HepG2 (cell line): ENCODE measurements around the gene MORN1. TPM values are rescaled to one million over a fixed set of nuclear protein-coding genes. Genes with fewer than 3 reads are reported as not detected.

Source experiments
- CCDC6 ChIP-seq: sonication (generic); formaldehyde crosslinking; IDR thresholded peaks from 2 replicates; pipeline ENCODE4 v1.8.1; 2022; ENCODE audit warnings: mild to moderate bottlenecking, missing genetic modification reagents, moderate library complexity
- HNF1B ChIP-seq: sonication (generic); formaldehyde crosslinking; IDR thresholded peaks from 2 replicates; pipeline ENCODE4 v1.5.1; 2020; ENCODE audit warnings: mild to moderate bottlenecking, moderate library complexity, missing genetic modification reagents
- HNRNPLL ChIP-seq: fragments of 200-400 bp; formaldehyde crosslinking; IDR thresholded peaks from 2 replicates; pipeline ENCODE4 v1.6.1; 2017; ENCODE audit warnings: mild to moderate bottlenecking, low read depth, low read length; ENCODE audit not compliant: poor library complexity, severe bottlenecking
- KMT2A ChIP-seq: sonication (generic); formaldehyde crosslinking; IDR thresholded peaks from 2 replicates; pipeline ENCODE4 v1.4.0; 2020; ENCODE audit warnings: missing genetic modification reagents
- NKX3-1 ChIP-seq: sonication (generic); formaldehyde crosslinking; IDR thresholded peaks from 2 replicates; pipeline ENCODE4 v1.5.0; 2020; ENCODE audit warnings: missing genetic modification reagents
- RAD21 ChIP-seq: fragments of 450-650 bp; formaldehyde crosslinking; IDR thresholded peaks from 2 replicates; pipeline ENCODE4 v1.5.0; 2020; ENCODE audit warnings: mild to moderate bottlenecking
- RELA ChIP-seq: sonication (generic); formaldehyde crosslinking; IDR thresholded peaks from 2 replicates; pipeline ENCODE4 v1.4.0; 2020; ENCODE audit warnings: missing genetic modification reagents
- REPIN1 ChIP-seq: sonication (generic); formaldehyde crosslinking; IDR thresholded peaks from 2 replicates; pipeline ENCODE4 v1.8.0; 2022; ENCODE audit warnings: missing genetic modification reagents, low read depth, mild to moderate bottlenecking, borderline replicate concordance
- SIN3A ChIP-seq: IDR thresholded peaks from 2 replicates; pipeline ENCODE4 v1.6.1; 2011; ENCODE audit warnings: low read depth, mild to moderate bottlenecking, control low read depth, low read length, borderline replicate concordance
- SMC3 ChIP-seq: IDR thresholded peaks from 2 replicates; pipeline ENCODE4 v1.6.1; 2011; ENCODE audit warnings: low read length, improper control_type of control experiment
- TAF1 ChIP-seq: sonication (generic); formaldehyde crosslinking; IDR thresholded peaks from 2 replicates; pipeline ENCODE4 v1.4.0; 2020; ENCODE audit warnings: missing genetic modification reagents
- USF2 ChIP-seq, 2 experiments: sonication (generic) in 1 of 2; formaldehyde crosslinking in 1 of 2; IDR thresholded peaks; 2 replicates each; pipeline versions ENCODE4 v1.5.1 to v1.6.1; 2011 to 2020; ENCODE audit warnings: borderline replicate concordance in 1 of 2, low read depth in 1 of 2, low read length in 1 of 2, mild to moderate bottlenecking in 1 of 2, missing genetic modification reagents in 1 of 2, moderate library complexity in 1 of 2
- ZBTB7A ChIP-seq: sonication (generic); formaldehyde crosslinking; IDR thresholded peaks from 2 replicates; pipeline ENCODE4 v1.8.0; 2022; ENCODE audit warnings: mild to moderate bottlenecking, missing genetic modification reagents
- ZMAT5 ChIP-seq: sonication (generic); formaldehyde crosslinking; IDR thresholded peaks from 2 replicates; pipeline ENCODE4 v1.5.0; 2020; ENCODE audit warnings: mild to moderate bottlenecking, low read depth, missing genetic modification reagents, borderline replicate concordance
- ZNF235 ChIP-seq: sonication (generic); formaldehyde crosslinking; IDR thresholded peaks from 2 replicates; pipeline ENCODE4 v1.8.1; 2023; ENCODE audit warnings: mild to moderate bottlenecking, missing genetic modification reagents, borderline replicate concordance
- ZNF597 ChIP-seq: sonication (generic); formaldehyde crosslinking; IDR thresholded peaks from 2 replicates; pipeline ENCODE4 v1.5.0; 2020; ENCODE audit warnings: missing genetic modification reagents
- polyA plus RNA-seq, 8 experiments: library from polyadenylated mRNA; depleted of rRNA in 3 of 8; stranded (reverse) in 7 of 8; unstranded in 1 of 8; fragments of >200 nt; fragmentation: Illumina TruSeq in 4 of 8; extraction: Trizol in 4 of 8; gene quantifications; 2 replicates each; pipeline versions ENCODE4 v1.2.1 to v1.2.3, GENCODE V29; 2011 to 2016; ENCODE audit warnings: low read depth in 4 of 8, missing spikeins in 1 of 8, mixed read lengths in 1 of 8; ENCODE audit not compliant: insufficient read depth in 1 of 8
- total RNA-seq, 5 experiments: library from RNA; depleted of rRNA; stranded (reverse); fragments of >200 nt; fragmentation: Illumina TruSeq; extraction: Trizol; gene quantifications; 2 replicates each; pipeline ENCODE4 v1.2.3, GENCODE V29; 2016; ENCODE audit warnings: low read depth in 1 of 5
- TF ChIP-seq, protein P1 (sequence below): IDR thresholded peaks from 2 replicates; pipeline ENCODE4 v1.6.1; 2016; ENCODE audit warnings: mild to moderate bottlenecking, missing biosample characterization, missing genetic modification reagents
- TF ChIP-seq, protein P2 (sequence below): sonication (generic); formaldehyde crosslinking; IDR thresholded peaks from 2 replicates; pipeline ENCODE4 v1.9.0; 2022; ENCODE audit warnings: missing genetic modification reagents, mild to moderate bottlenecking, borderline replicate concordance

MORN1 gene
- total and polyA plus RNA-seq, 2 of the 13 experiments (the other 11 are each of a cell fraction or from before 2014, with no cell fraction given): 3.1 to 6.5 TPM

GRCh38 chr1:2413495-2414296, 22.3 kb upstream of the MORN1 start (continued):
- TF ChIP-seq, protein P1, sequence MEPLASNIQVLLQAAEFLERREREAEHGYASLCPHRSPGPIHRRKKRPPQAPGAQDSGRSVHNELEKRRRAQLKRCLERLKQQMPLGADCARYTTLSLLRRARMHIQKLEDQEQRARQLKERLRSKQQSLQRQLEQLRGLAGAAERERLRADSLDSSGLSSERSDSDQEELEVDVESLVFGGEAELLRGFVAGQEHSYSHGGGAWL: 0 out of 2 replicates have a peak, but pooled peaks have one; percentile 8
- TF ChIP-seq KMT2A (0 out of 2 replicates have a peak, but pooled peaks have one; percentile 26), ZBTB7A (CRISPR knock-in tag) (peak; percentile 78; the same call in 1 of the 2 replicates), ZNF597 (CRISPR knock-in tag) (no peak), ZNF235 (peak; percentile 34; the same call in 1 of the 2 replicates), USF2 (IDR thresholded peaks at IDR 0.05; ENCODE audit: low read depth, low read length) (0 out of 2 replicates have a peak, but pooled peaks have one; percentile 33), USF2 (CRISPR knock-in tag; IDR thresholded peaks at IDR 0.05; ENCODE audit: borderline replicate concordance) (no peak), HNF1B (CRISPR knock-in tag) (peak; percentile 70; the same call in 1 of the 2 replicates), REPIN1 (CRISPR knock-in tag) (0 out of 2 replicates have a peak, but pooled peaks have one; percentile 49), RAD21 (CRISPR knock-in tag) (no peak), TAF1 (CRISPR knock-in tag) (peak; percentile 34), SMC3 (no peak), NKX3-1 (no peak), HNRNPLL (peak; percentile 3), CCDC6 (CRISPR knock-in tag) (no peak), ZMAT5 (CRISPR knock-in tag) (no peak), SIN3A (0 out of 2 replicates have a peak, but pooled peaks have one; percentile 37), RELA (0 out of 2 replicates have a peak, but pooled peaks have one; percentile 5)
- TF ChIP-seq, protein P2, sequence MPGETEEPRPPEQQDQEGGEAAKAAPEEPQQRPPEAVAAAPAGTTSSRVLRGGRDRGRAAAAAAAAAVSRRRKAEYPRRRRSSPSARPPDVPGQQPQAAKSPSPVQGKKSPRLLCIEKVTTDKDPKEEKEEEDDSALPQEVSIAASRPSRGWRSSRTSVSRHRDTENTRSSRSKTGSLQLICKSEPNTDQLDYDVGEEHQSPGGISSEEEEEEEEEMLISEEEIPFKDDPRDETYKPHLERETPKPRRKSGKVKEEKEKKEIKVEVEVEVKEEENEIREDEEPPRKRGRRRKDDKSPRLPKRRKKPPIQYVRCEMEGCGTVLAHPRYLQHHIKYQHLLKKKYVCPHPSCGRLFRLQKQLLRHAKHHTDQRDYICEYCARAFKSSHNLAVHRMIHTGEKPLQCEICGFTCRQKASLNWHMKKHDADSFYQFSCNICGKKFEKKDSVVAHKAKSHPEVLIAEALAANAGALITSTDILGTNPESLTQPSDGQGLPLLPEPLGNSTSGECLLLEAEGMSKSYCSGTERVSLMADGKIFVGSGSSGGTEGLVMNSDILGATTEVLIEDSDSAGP (CRISPR knock-in tag): 0 out of 2 replicates have a peak, but pooled peaks have one; percentile 58
